GM10248 (cell line): ENCODE measurements around the gene AHDC1.
A peak's percentile ranks its signal among the peaks of the same experiment; 100 is the strongest.

Source experiments
- CTCF ChIA-PET: fragments of 300-600 bp; sonication (Branson Sonifier 250); formaldehyde crosslinking; extraction: SDS; loops from one replicate; lab custom pipeline; 2021; ENCODE audit warnings: antibody characterized with exemption; lab: Yijun Ruan, JAX
- POLR2A ChIA-PET: fragments of 350-650 bp; sonication (Branson Sonifier 250); formaldehyde crosslinking; extraction: SDS; loops from one replicate; lab custom pipeline; 2020; ENCODE audit warnings: antibody characterized with exemption; lab: Yijun Ruan, JAX
- DNase-seq: peaks from one replicate; pipeline ENCODE4 v3.0.0; 2012; ENCODE audit errors: extremely low spot score
- CTCF ChIP-seq: IDR thresholded peaks from 2 replicates; pipeline ENCODE4 v1.5.1; 2012; ENCODE audit warnings: mild to moderate bottlenecking, low read depth; ENCODE audit errors: extremely low read depth, missing control alignments, control extremely low read depth

The AHDC1 gene

GRCh38 chr1:27570356-27570755 is 33.6 kb downstream of the AHDC1 start:
- CTCF ChIA-PET, result interaction anchor here (0.8 to 13.5 kb wide), 9 partner anchors 8 to 213 kb away, joined by 3 to 163 read pairs (median 16); no protein-coding TSS in a partner anchor
- no peak for DNase-seq
- TF ChIP-seq CTCF, result no peak
- POLR2A ChIA-PET, result no interaction called here

GRCh38 chr1:27569506-27570291 is 34.2 kb downstream of the AHDC1 start:
- ChIA-PET POLR2A (no interaction called here), CTCF (interaction anchor here (0.9 to 13.5 kb wide), 16 partner anchors 9 to 394 kb away, joined by 3 to 163 read pairs (median 6); partner anchors contain the start of gene AHDC1)
- DNase-seq, result no peak
- no peak for TF ChIP-seq CTCF

GRCh38 chr1:27569088-27569460 is 34.9 kb downstream of the AHDC1 start:
- DNase-seq, result no peak
- TF ChIP-seq CTCF, result no peak
- CTCF ChIA-PET, result interaction anchor here (0.7 to 13.5 kb wide), 25 partner anchors 10 to 393 kb away, joined by 3 to 163 read pairs (median 4); partner anchors contain the start of genes AHDC1 and IFI6
- POLR2A ChIA-PET, result interaction anchor here (1.0 kb wide), 1 partner anchor 52 kb away, joined by 7 read pairs; no protein-coding TSS in a partner anchor

- CTCF ChIA-PET, result interaction anchor here (0.7 to 13.5 kb wide), 30 partner anchors 10 to 393 kb away, joined by 3 to 163 read pairs (median 4); partner anchors contain the start of genes AHDC1 and IFI6
- DNase-seq, result peak; percentile 98
- TF ChIP-seq CTCF, result peak; percentile 64
- POLR2A ChIA-PET, result interaction anchor here (1.0 kb wide), 1 partner anchor 53 kb away, joined by 7 read pairs; no protein-coding TSS in a partner anchor
Observed at GRCh38 chr1:27568300-27569087, 35.5 kb downstream of the AHDC1 start.

GRCh38 chr1:27567971-27568299 is 36.0 kb downstream of the AHDC1 start:
- ChIA-PET POLR2A (no interaction called here), CTCF (interaction anchor here (0.8 to 13.5 kb wide), 20 partner anchors 11 to 272 kb away, joined by 3 to 163 read pairs (median 4); partner anchors contain the start of gene AHDC1)

More at GRCh38 chr1:27567971-27568299, 36.0 kb downstream of the AHDC1 start:
- DNase-seq, result no peak
- no peak for TF ChIP-seq CTCF
